GM12873 (cell line): ENCODE measurements around the gene ADGB.

Source experiments
- TF ChIP-seq, protein P1 (sequence below): IDR thresholded peaks from 2 replicates; pipeline ENCODE4 v1.5.1; 2012; ENCODE audit warnings: low read depth, mild to moderate bottlenecking, moderate library complexity, low read length, control low read depth; ENCODE audit not compliant: insufficient read depth; ENCODE audit errors: missing control alignments

The ADGB gene

DNA sequence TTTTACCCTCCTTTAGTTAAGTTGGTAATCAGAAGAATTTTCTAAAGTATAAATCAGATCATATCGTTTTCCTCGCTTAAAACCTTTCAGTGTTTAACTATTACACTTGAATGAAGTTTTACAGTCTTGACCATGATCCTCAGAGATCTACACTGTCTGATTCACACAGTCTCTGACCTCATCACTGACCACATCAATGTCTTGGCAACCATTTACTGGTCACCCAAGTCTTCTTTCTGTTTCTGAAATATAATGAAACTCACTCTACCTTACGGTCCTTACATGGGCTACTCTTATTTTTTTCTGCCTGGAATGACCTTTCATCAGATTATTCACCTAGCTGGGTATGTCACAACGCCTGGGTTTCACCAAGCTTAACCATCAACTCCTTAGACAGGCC lies 71.4 kb downstream of the ADGB start:
- TF ChIP-seq, protein P1, sequence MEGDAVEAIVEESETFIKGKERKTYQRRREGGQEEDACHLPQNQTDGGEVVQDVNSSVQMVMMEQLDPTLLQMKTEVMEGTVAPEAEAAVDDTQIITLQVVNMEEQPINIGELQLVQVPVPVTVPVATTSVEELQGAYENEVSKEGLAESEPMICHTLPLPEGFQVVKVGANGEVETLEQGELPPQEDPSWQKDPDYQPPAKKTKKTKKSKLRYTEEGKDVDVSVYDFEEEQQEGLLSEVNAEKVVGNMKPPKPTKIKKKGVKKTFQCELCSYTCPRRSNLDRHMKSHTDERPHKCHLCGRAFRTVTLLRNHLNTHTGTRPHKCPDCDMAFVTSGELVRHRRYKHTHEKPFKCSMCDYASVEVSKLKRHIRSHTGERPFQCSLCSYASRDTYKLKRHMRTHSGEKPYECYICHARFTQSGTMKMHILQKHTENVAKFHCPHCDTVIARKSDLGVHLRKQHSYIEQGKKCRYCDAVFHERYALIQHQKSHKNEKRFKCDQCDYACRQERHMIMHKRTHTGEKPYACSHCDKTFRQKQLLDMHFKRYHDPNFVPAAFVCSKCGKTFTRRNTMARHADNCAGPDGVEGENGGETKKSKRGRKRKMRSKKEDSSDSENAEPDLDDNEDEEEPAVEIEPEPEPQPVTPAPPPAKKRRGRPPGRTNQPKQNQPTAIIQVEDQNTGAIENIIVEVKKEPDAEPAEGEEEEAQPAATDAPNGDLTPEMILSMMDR: no peak

- TF ChIP-seq, protein P1: no peak
Observed at GRCh38 chr6:146673069-146673468, 74.3 kb downstream of the ADGB start.

DNA sequence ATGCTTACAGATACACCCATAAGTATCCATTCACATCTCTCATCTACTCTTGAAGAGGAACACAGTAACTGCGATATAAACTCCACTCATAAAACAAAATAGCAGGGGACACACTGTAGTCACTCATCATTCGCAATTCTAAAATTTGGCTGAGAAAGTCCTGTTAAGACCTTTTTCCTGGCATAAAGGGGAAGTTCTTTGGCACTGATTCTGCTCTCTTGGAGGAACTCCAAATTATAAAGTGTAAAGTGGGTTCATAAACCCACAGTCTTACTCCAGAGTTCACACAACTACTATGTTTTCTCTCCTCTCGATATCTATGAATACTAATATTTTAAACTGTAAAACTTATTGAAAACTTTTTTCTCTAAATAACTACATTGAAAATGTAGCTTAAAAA lies 80.6 kb downstream of the ADGB start:
- TF ChIP-seq, protein P1: no peak

GRCh38 chr6:146682919-146683318 lies 84.1 kb downstream of the ADGB start:
- TF ChIP-seq, protein P1: no peak

DNA sequence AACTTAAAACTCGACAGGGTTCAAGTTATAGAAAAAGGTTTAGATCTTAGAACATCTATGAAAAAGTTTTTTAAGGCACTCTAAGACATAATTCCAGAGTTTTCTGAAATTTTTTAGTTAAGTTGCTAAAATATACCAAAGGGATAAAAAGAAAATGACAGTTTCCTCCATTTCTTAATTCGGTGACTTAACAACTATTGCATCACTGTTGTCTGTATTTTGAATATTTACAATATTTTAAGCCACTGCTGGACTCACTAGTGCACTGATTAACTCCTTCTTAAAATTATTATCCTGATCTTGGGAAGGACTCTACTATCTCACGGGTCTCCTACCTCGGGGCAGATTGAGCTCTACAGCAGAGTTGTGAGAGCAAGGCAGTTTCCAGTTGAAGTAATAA lies 91.0 kb downstream of the ADGB start:
- TF ChIP-seq, protein P1: no peak

DNA sequence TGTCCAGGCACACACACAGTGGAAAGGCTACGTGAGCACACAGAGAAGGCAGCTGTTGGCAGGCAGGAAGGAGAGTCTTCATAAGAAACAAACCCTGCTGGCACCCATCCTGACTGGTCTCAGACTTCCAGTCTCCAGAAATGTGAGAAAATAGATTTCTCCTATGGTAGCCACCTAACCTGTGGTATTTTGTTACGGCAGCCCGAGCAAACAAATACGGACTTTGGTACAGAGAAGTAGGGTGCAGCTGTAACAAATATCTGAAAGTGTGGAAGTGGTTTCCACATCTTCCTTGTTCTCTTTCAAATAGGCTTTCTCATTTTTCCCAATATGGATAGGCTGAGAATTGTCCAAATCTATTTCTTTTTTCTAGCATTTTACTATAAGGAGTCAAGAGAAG lies 94.6 kb downstream of the ADGB start:
- TF ChIP-seq, protein P1: no peak

DNA sequence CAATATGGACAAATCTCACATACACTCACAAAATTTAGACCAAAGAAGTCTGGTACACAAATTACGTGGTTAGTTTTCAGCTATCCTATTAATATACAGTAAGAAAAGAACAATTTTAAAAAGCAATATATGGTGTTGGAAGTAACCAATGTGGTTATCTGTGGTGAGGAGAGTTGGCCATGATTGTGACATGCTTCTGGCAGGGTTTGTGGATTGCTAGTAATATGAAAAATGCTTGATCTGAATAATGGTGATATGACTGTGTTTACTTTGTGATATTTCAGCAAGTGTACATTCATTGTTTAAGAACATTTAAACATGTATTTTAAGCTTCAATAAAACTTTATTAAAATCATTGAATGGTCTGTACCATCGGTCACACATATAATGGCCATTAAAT lies 99.1 kb downstream of the ADGB start:
- TF ChIP-seq, protein P1: no peak
